Osteocyte (in vitro differentiated cells): ENCODE data around the gene CDH26. TPM values are rescaled to one million over a fixed set of nuclear protein-coding genes. Genes with fewer than 3 reads are reported as not detected.
A peak's percentile ranks its signal among the peaks of the same experiment; 100 is the strongest.

Experiments used
- DNase-seq: peaks from one replicate; pipeline ENCODE4 v3.0.0; 2021; ENCODE audit warnings: mixed read lengths; ENCODE audit not compliant: unreplicated experiment; ENCODE audit errors: extremely low spot score
- H3K27ac Mint-ChIP-seq: one replicate; pipeline ENCODE4 v1.8.0; 2021; ENCODE audit warnings: mild to moderate bottlenecking, mixed read lengths; ENCODE audit not compliant: unreplicated experiment
- H3K27me3 Mint-ChIP-seq: one replicate; pipeline ENCODE4 v1.8.0; 2021; ENCODE audit warnings: mixed read lengths; ENCODE audit not compliant: unreplicated experiment
- H3K36me3 Mint-ChIP-seq: one replicate; pipeline ENCODE4 v1.8.0; 2021; ENCODE audit warnings: mixed read lengths; ENCODE audit not compliant: unreplicated experiment
- H3K4me1 Mint-ChIP-seq: one replicate; pipeline ENCODE4 v1.8.0; 2021; ENCODE audit warnings: mixed read lengths; ENCODE audit not compliant: unreplicated experiment
- H3K4me3 Mint-ChIP-seq: one replicate; pipeline ENCODE4 v1.8.0; 2021; ENCODE audit warnings: mild to moderate bottlenecking, moderate library complexity, mixed read lengths; ENCODE audit not compliant: unreplicated experiment
- H3K9me3 Mint-ChIP-seq: one replicate; pipeline ENCODE4 v1.8.0; 2021; ENCODE audit warnings: mixed read lengths; ENCODE audit not compliant: unreplicated experiment
- total RNA-seq: library from RNA; stranded (reverse); gene quantifications from 2 replicates; pipeline ENCODE4 v1.2.1, GENCODE V29; 2021
- TF ChIP-seq, protein P1 (sequence below): fragments of 200-600 bp; sonication (generic); IDR thresholded peaks from 2 replicates; pipeline ENCODE4 v1.5.0; 2021; ENCODE audit warnings: antibody characterized with exemption, mild to moderate bottlenecking, moderate library complexity

Gene CDH26
- total RNA-seq, 1 donor from 2014 or later: 0.46 TPM

DNA sequence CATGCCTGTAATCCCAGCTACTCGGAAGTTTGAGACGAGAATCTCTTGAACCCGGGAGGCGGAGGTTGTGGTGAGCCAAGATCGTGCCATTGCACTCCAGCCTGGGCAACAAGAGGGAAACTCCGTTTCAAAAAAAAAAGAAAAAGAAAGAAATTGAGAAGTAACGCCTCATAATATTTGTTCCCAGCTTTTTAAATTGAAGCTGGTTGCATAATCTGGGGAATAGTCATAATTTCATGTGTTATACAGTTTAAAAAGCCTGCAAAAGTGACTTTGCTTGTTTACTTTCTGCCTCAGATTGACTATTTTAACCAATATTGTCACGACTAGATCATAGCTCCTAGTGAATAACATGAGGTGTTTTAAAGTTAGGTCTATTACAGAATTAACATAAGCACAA is 10.8 kb upstream of the CDH26 start:
- no peak overlapping the region for H3K4me3 Mint-ChIP-seq
- DNase-seq: no peak
- no peak overlapping the region for H3K27ac Mint-ChIP-seq
- H3K27me3 Mint-ChIP-seq: no peaks in the 10 kb centered on the region
- H3K9me3 Mint-ChIP-seq: no peaks in the 10 kb centered on the region
- peaks cover 11% of the 10 kb centered on the region for H3K36me3 Mint-ChIP-seq
- TF ChIP-seq, protein P1, sequence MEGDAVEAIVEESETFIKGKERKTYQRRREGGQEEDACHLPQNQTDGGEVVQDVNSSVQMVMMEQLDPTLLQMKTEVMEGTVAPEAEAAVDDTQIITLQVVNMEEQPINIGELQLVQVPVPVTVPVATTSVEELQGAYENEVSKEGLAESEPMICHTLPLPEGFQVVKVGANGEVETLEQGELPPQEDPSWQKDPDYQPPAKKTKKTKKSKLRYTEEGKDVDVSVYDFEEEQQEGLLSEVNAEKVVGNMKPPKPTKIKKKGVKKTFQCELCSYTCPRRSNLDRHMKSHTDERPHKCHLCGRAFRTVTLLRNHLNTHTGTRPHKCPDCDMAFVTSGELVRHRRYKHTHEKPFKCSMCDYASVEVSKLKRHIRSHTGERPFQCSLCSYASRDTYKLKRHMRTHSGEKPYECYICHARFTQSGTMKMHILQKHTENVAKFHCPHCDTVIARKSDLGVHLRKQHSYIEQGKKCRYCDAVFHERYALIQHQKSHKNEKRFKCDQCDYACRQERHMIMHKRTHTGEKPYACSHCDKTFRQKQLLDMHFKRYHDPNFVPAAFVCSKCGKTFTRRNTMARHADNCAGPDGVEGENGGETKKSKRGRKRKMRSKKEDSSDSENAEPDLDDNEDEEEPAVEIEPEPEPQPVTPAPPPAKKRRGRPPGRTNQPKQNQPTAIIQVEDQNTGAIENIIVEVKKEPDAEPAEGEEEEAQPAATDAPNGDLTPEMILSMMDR: no peak
- peaks cover 41% of the 10 kb centered on the region for H3K4me1 Mint-ChIP-seq

DNA sequence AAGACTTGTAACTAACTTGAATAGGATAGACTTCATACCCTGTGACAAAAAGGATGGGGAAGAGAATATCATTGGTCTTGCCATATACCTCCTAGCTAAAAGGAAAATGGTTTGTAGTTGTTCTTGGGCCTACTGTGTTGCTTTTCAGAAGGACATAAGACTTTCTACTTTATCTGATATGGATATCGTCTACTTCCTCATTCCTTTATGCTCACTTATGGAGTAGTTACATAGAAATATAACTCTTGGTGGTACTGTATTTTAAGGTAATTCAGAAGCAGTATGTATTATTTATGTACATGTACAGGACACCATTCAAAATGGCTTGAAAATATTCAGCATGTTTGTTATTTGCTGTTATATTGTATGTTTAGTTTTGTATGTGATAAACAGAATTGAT is 10.0 kb upstream of the CDH26 start:
- no peaks in the 10 kb centered on the region for H3K9me3 Mint-ChIP-seq

DNA sequence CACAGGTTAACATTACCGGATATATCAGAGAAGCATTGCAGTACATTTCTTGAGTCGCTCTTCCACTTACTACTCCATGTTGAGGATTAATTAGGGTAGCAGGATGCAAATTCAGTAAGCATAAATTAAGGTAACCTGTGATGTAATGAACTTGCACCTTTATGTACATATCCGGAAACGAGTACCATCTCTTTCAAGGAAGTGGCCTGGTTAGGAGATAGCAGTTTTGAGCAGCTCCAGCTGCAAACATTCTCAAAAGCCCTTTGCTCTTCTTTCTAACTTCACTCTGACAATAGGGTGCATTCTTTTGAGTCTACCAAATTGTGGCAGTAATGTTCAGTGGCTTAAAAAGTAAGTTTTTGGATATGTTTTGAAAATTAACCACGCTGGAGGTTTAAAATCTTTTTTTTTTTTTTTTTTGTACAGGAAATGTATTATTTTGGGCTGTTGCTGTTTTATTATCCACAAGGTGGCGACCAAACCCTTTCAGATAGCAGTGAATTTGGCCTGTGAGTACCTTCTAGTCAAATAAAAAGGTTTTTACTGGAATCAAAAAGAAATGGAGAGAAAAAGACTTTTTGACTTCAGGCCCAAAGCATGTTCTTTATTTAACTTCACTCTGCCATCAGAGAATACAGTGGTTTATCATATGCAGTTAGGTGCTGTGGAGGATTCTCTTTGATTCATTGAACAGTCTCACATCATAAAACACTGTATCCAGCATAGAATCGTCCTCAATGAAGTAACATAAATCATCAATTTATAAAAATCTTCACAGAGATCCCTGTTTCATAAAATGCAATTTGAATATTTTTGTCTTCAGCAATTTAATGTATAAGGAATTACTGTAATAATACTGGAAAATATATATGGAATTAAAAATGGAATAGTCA is 9.1 kb upstream of the CDH26 start:
- DNase-seq: no peak
- H3K27ac Mint-ChIP-seq: no peak overlapping the region
- H3K4me1 Mint-ChIP-seq: peaks cover 36% of the 10 kb centered on the region
- TF ChIP-seq, protein P1: peak; percentile 73
- no peaks in the 10 kb centered on the region for H3K9me3 Mint-ChIP-seq
- no peaks in the 10 kb centered on the region for H3K27me3 Mint-ChIP-seq
- H3K4me3 Mint-ChIP-seq: no peak overlapping the region
- peaks cover 11% of the 10 kb centered on the region for H3K36me3 Mint-ChIP-seq

More for the DNA sequence above, 10.0 kb upstream of the CDH26 start:
- Mint-ChIP-seq H3K36me3 (peaks cover 11% of the 10 kb centered on the region), H3K4me3 (no peak overlapping the region), H3K27me3 (no peaks in the 10 kb centered on the region), H3K27ac (no peak overlapping the region), H3K4me1 (peaks cover 41% of the 10 kb centered on the region)
- no peak for DNase-seq
- TF ChIP-seq, protein P1: no peak

DNA sequence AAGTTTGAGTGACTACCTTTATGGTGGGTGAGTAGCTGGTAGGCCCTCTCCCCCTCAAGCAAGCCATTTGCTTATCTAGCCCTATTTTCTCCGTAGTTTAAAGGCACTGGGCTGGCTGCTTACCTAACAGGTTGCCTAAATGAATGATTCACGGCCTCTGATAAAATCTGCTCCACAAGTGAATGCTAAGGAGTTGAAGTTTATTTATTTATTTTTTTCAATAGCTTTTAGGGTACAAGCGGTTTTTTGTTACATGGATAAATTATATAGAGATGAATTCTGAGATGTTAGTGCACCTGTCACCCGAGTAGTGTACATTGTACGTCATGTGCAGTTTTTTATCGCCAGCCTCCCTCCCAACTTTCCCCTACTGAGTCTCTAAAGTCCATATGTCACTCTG is 8.3 kb upstream of the CDH26 start:
- TF ChIP-seq, protein P1: no peak
- H3K27me3 Mint-ChIP-seq: no peaks in the 10 kb centered on the region
- H3K36me3 Mint-ChIP-seq: peaks cover 3% of the 10 kb centered on the region
- no peak for DNase-seq
- no peaks in the 10 kb centered on the region for H3K9me3 Mint-ChIP-seq
- no peak overlapping the region for H3K4me3 Mint-ChIP-seq
- peaks cover 27% of the 10 kb centered on the region for H3K4me1 Mint-ChIP-seq
- H3K27ac Mint-ChIP-seq: no peak overlapping the region

DNA sequence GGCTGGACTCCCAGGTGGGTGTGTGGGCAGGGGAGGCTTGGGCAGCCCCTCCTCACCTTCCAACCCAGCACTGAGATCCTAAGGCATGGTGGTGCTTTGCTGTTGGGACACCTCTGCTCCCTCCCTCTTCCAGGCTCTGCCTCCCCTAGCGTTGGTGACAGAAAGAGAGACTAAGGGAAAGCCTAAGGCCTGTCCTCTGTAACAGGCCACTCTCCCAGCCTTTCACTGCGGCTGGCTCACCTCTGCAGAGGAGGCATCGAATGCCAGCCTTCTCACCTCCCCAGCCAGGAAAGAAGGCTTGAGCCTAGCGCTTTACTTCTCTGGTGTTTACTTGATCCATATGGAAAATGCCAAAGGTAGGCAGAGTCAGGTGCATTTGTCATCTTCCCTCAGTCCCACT is 3.5 kb upstream of the CDH26 start:
- no peaks in the 10 kb centered on the region for H3K4me1 Mint-ChIP-seq
- no peaks in the 10 kb centered on the region for H3K36me3 Mint-ChIP-seq
- no peak for DNase-seq
- no peaks in the 10 kb centered on the region for H3K9me3 Mint-ChIP-seq
- H3K4me3 Mint-ChIP-seq: no peak overlapping the region
- peaks cover 8% of the 10 kb centered on the region for H3K27me3 Mint-ChIP-seq
- H3K27ac Mint-ChIP-seq: no peak overlapping the region
- TF ChIP-seq, protein P1: no peak
